ENCODE data around the gene MRPL17.

DNA sequence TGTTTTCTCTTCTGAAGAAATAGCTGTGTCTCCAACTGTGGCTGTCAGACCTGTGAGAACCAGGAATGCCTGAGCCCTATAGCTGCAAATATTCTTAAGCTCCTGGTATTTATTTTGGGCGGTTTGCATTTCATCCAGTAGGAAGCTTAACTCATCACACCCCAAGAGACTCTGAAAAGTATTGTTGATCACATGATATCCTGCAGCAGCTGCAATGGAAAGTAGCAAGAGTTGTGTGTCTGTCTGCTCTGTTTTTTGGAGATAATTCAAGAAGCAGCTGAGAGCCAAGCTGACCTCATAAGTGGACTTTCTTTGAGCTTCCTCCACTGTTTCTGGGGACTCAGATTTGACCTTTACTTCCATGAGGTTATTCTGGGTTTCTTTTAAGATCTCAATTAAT is 36.4 kb upstream of the MRPL17 start:
- TF ChIP-seq BCL11A (IDR thresholded peaks at IDR 0.05; ENCODE audit: low read depth, low read length) (no peak), CHD2 (IDR thresholded peaks at IDR 0.05; ENCODE audit: borderline replicate concordance, low read depth, low read length) (no peak)

All from GM12878 (cell line).